Suppressor macrophage (primary cell): ENCODE results near the gene GRM5.

Source experiments
- DNase-seq, 4 experiments: peaks; one replicate each; pipeline ENCODE4 v3.0.0-alpha.2; 2020 to 2022

GRM5 gene

DNA sequence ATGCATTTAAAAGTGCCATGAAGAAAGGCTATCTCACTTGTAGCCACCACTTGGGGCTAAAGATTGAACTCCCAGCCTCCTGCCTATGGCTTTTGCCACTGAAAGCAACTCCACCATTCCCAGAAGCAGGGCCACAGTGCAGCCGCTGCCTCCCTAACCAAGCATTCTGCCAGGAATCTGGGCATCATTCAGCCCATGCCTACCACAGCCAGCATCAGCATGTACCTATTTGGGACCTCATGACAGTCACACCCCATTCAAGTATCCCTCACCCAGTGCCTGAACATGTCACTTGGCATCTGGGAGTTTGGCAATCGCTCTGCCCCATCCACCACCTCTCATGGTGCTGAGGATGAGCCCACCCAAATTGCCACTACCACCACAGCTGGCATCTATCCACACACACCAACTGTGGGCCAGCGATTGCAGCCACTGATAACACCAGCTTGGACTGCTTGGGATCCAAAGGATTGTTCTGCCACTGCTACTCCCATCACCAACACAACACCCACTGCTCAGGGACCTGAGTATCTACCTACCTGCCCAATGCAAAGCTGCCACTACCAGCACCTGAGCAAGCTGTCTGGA lies 234.4 kb downstream of the GRM5 start:
- no peak for DNase-seq

DNA sequence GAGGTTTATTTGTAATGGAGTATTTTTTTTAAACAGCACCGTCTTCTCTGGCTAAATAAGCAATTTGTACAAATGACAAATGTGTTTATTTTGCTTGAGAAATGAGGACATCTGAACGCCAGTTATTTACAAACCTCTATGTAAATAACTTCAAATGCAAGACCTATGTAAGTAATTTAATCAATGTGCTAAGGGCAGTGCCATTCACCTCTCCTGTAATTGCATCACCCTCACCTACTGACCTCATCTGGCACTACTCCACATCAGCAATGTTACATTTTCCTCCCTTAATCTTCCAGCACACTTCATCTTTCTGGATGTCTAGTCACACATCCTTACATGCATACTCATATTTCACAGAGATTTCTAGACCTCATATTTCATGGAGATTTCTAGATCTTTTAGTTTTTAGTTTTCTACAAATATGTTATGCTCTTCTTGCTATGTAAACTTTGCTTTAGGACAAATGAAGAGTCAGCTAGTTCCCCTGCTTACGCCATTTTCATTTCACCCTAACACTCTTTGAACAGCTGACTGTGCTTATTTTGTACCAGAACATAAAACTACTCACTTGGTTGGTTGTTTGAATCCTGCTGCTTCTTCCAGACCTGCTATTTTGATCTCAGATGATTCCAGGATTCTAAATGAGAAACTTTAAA lies 238.6 kb downstream of the GRM5 start:
- DNase-seq = no peak

DNA sequence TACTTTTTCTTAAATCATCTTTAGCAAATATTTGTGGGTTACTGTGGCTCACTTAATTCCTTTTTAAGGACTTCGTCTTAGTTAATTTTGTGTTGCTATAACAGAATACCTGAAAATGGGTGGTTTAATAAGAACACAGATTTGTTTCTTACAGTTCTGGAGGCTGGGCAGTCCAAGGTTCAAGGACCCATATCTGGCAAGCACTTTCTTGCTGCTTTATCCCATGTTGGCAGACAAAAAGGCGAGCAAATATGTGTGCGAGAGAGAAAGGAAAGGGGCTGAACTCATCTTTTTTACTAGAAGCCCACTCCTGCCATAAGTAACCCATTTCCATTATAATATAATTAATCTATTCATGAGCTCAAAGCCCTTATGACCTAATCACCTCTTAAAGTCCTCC lies 246.2 kb downstream of the GRM5 start:
- no peak for DNase-seq

DNA sequence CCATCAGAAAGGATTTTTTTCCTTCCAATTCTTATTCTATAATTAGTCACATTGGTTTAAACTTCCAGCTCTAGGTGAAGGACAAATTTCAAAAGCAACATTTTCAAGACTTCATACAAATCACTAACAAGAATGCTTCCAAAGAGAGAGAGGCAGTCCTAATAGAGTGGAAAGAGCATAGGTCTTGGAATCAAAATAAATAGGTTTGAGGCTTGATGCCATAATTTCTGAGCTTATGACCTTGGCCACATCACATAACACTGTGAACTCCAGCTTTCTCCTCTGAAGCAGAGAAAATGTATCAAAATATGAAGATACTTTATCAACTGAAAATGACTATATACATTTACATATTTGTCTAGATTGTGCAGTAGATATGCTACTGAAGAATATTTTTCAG lies 246.8 kb downstream of the GRM5 start:
- no peak for DNase-seq

DNA sequence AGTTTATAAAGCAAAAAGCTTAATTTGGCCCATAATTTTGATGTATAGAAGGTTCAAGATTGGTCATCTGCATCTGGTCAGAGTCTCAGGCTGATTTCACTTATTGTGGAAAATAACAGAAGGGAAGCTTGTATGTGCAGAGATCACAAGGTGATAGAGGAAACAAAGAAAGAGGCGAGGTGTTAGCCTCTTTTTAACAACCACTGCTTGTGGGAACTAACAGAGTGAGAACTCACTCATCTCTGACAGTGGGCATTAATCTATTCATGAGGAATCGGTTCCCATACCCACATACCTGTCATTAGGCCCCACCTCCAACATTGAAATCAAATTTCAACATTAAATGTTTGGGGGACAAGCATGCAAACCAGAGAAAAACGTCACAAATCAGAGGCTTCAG lies 250.3 kb downstream of the GRM5 start:
- DNase-seq = no peak

GRCh38 chr11:88814076-88814475 lies 251.7 kb downstream of the GRM5 start:
- DNase-seq = no peak

DNA sequence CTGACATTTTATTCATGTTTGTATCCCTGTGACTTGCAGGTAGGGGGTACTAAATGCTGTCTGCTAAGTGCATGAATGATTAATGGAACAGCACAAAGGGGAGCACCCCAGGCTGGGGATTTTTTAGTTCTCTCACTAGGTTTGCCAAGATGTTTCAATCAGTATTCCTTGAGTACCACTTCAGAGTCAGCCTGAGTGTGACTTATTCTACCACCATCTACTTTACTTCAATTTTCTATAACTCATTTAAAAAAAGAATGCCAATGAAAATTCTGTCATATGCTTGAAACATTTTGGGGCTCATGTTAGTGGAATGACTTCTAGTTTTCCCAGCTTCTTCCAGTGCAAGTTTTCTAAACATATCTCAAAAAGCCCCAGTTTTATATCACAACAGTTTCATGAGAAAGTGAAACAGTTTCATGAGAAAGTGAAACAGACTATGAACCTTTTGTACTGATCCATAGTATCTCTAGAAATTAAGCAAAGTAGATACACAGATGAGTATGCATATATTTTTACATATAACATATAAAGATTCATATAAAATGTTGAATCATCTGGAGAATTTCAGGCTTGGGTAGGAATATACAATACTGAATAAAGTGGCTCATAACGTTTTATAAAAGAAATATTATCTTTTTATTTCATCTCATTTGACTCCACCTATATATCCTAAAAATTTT lies 252.4 kb downstream of the GRM5 start:
- DNase-seq = no peak

GRCh38 chr11:88810420-88811097 lies 255.2 kb downstream of the GRM5 start:
- DNase-seq = no peak

DNA sequence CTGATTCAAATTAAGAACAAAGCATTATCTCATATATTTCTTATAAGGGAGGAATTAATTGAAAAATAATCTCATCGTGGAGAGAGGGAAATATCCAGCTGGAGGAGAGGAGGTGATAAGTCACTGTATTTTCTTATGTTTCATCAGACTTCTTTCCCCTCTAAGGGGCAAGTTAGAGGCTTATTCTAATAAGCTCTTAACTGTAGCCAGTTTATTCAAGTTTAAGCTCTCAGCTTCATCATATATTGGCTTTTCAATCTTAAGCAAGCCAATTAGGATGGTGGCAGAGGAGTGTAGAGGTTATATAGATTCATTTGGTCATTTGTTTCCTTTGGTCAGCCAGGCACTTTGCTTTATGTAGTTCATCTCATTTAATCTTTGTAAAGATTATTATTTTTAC lies 256.7 kb downstream of the GRM5 start:
- DNase-seq = no peak

DNA sequence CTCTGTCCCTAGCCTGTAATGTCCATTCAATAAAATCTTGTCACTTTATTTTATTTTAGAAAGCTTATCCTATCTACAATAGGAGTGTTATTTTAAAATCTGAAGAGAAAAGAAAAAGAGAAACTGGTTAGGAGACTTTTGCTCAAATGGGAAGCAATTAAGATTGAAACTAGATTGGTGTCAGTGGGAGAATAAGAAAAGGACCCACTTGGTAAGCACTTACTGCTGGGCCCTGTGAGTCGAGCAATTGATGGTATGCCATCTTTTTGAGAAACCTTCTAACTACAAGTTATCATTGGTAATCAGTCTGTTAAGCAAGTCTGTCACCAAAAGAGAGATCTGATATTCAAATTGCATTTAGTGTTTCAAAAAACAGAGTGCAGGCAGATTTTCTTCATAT lies 258.4 kb downstream of the GRM5 start:
- no peak for DNase-seq

DNA sequence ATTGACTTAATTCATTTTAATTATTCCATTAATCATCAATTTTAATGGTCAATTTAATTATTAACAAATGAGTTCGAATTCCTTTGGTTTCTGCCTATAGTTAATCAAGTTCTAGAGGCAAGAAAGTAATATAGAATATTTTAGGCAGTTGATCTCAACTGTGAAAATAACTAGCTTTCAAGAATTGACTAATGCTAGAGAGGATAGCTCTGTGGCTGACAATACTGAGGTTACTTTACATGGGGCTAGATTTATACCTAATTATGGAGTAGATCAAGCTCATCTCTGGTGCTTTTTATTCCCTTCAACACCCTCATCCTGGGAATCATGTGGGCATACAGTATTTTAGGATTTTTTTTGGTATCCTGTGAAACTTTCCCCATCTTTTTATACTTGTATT lies 259.4 kb downstream of the GRM5 start:
- no peak for DNase-seq

DNA sequence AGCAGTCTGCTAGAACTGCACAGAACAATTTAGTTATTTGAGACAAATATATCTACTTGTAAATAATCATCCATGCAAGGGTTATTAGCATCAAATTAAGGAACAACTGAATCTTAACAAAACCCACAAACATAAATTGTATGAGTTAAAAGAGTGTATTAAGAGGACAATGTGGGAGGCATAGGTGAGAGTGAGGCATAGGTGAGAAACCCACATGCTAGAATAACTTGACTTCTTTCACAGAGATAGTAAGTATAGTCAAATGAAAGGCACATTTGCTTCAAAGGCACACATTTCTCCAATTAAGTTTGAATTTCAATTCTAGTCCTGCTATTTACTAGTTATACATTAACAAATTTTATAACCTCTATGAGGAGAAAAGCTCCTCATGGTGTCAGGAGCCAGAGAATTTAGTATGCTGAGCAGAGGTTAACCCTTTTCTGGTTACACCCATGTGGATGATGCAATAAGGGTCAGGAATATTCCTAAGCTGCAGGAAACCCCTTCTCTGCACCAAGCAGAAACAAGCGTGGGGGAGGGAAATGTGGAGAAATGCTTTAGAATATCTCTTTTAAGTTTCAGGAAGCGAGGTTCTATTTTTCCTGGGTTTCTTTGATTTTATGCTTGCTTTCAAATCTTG lies 264.2 kb downstream of the GRM5 start:
- no peak for DNase-seq

DNA sequence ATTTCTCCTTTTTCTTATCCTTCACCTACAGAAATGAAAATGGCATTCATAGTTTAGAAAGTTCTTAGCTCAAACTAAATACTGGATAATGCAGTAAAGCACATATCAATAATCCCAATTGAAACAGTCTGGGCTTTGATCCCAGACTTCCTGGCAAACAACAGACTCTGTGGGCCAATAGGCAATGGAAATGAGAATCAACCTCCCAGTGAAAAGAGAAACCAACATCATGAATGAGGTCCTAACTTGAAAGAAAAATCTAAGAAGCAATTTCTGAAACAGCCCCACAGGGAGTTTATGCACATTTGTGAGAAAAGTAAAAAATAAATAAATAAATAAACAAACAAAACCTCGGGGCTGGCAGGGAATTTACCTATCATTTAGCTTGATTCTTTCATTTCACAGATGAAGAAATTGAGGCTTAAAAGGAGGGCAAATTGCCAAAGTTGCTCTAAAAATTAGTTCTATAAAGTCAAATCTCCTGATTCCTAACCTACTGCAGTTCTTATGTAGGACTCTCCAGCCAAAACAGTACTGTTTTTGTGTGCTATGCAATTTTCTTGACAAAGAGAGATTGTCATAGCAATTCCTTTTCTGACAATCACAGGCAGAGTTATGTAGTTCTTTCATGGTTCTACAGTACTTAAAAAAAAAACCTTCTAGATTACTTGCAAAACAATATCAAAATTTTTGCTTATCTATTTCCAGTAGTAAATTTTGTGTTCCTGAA lies 265.8 kb downstream of the GRM5 start:
- no peak for DNase-seq

DNA sequence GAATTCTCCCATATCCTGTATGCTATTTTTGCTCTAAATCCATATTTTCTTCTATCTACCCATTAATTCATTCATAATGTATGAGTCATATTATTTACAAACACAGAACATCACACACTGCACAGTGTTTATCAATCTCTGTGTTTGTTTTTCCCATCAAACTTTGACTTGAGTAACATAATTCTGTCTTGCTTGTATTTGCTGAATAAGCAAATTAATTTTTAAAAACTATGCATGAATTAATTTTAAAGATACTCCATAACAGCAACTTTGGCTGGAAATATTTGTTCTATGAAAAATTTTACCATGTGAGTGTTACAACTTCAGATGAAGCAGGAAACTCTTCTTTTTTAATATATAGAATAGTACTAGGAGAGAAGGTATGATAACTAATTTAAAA lies 275.6 kb downstream of the GRM5 start:
- DNase-seq = no peak

DNA sequence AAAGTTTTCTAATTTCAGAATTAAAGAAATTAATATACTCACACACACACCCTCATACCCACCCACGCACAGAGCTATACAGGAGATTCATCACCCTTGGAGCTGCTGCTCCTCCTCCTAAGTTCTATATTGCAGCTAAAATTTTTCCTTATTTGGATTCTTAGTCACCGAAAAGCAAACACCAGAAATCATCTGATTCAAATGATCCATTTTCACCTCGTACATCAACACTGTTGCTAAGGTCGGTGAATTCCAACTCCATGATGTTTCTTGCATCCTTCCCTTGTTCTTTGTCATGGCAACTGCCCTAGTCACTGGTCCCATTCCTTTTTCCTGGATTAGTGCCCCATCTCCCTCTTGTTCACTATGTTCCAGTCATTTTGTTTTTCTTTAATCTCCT lies 286.2 kb downstream of the GRM5 start:
- no peak for DNase-seq

DNA sequence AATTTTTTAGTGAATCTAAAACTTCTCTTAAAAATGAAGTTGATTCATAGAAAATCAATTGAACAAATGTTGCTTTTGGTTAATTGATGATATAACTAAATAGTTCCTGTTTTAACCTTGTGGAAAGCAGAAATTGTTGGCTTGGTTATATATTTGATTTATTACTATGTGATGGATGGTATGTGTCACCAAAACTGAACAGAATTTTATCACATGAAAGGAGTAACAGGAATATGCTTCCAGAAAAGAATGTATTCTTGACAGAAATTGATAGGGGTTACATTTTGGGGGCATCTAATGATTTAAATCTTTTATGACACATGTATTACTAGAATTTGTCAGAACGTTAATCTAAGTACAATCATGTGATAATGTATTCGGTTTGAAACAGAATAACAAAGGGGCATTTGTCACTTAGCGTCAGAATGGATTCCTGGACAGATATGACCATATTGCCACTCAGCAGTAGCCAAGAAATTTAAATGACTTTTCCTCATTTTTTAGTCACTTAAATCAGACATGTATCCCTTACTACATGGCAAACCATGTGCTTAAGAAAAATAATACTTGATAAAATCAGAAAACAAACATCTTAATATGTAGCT lies 295.2 kb downstream of the GRM5 start:
- DNase-seq = no peak

GRCh38 chr11:88744140-88744539 lies 321.6 kb downstream of the GRM5 start:
- no peak for DNase-seq

DNA sequence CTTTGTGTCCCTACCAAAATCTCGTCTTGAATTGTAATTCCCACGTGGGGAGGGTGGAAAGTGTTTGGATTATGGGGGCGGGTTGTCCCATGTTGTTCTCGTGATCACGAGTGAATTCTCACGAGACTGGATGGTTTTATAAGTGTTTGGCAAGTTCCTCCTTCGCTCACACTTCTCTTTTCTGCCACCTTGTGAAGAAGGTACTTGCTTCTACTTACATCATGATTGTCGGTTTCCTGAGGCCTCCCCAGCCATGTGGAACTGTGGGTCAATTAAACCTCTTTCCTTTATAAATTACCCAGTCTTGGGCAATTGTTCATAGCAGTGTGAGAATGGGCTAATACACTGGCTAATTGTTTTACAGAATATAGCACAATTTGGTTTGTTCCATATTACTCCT lies 326.3 kb downstream of the GRM5 start:
- no peak for DNase-seq

- no peak for DNase-seq
These were observed 356.2 kb downstream of the GRM5 start for GRCh38 chr11:88709567-88709966.

- no peak for DNase-seq
These were observed 361.3 kb downstream of the GRM5 start for GRCh38 chr11:88704485-88704884.

- DNase-seq = no peak
These were observed 364.0 kb downstream of the GRM5 start for GRCh38 chr11:88701816-88702215.

GRCh38 chr11:88697139-88697538 lies 368.6 kb downstream of the GRM5 start:
- no peak for DNase-seq
